NCI-H146 treated with DMSO at 0.1 percent for 48 hours (cell line): ENCODE measurements around the gene TBCK.
"Not testable (repeated sequence)": the region's sequence is repeated elsewhere in the genome, so short reads cannot be mapped to it uniquely, and the experiment has no call there.

Experiments
- DNase-seq: peaks from one replicate; lab custom pipeline; 2025; ENCODE audit not compliant: unreplicated experiment; lab: John Stamatoyannopoulos, UW

The TBCK gene

GRCh38 chr4:106119949-106120555 is 196.0 kb downstream of the TBCK start:
- not testable (repeated sequence) for DNase-seq

GRCh38 chr4:106116025-106116424 is 200.0 kb downstream of the TBCK start:
- no peak for DNase-seq

- no peak for DNase-seq
Observed at GRCh38 chr4:106114270-106114669, 201.7 kb downstream of the TBCK start.

GRCh38 chr4:106111778-106112469 is 204.1 kb downstream of the TBCK start:
- not testable (repeated sequence) for DNase-seq

GRCh38 chr4:106109929-106110328 is 206.1 kb downstream of the TBCK start:
- DNase-seq, result no peak

- DNase-seq, result no peak
Observed at GRCh38 chr4:106105697-106106096, 210.3 kb downstream of the TBCK start.

- no peak for DNase-seq
Observed at GRCh38 chr4:106104276-106104675, 211.7 kb downstream of the TBCK start.

- DNase-seq, result no peak
Observed at GRCh38 chr4:106096454-106096853, 219.6 kb downstream of the TBCK start.

GRCh38 chr4:106095408-106095807 is 220.6 kb downstream of the TBCK start:
- DNase-seq, result no peak

GRCh38 chr4:106092361-106093040 is 223.5 kb downstream of the TBCK start:
- DNase-seq, result no peak

- no peak for DNase-seq
Observed at GRCh38 chr4:106090826-106091225, 225.2 kb downstream of the TBCK start.

- no peak for DNase-seq
Observed at GRCh38 chr4:106083065-106083464, 232.9 kb downstream of the TBCK start.

- DNase-seq, result no peak
Observed at GRCh38 chr4:106080376-106080775, 235.6 kb downstream of the TBCK start.

GRCh38 chr4:106079616-106080015 is 236.4 kb downstream of the TBCK start:
- no peak for DNase-seq

GRCh38 chr4:106065018-106065417 is 251.0 kb downstream of the TBCK start:
- no peak for DNase-seq

- DNase-seq, result no peak
Observed at GRCh38 chr4:106063009-106063408, 253.0 kb downstream of the TBCK start.

GRCh38 chr4:106062452-106062875 is 253.5 kb downstream of the TBCK start:
- DNase-seq, result no peak

- DNase-seq, result no peak
Observed at GRCh38 chr4:106058921-106059320, 257.1 kb downstream of the TBCK start.

GRCh38 chr4:106056914-106057313 is 259.1 kb downstream of the TBCK start:
- DNase-seq, result no peak

GRCh38 chr4:106051514-106051913 is 264.5 kb downstream of the TBCK start:
- no peak for DNase-seq

- DNase-seq, result no peak
Observed at GRCh38 chr4:106049490-106049889, 266.5 kb downstream of the TBCK start.

GRCh38 chr4:106048250-106048971 is 267.6 kb downstream of the TBCK start:
- DNase-seq, result no peak
